HG03060 (cell line): Measurements from ENCODE around the gene TMEM151B.

ENCODE experiments used
- ATAC-seq: cut with Tn5 transposase; IDR thresholded peaks from one replicate; pipeline ENCODE4 v1.9.1; 2021; ENCODE audit warnings: low read depth, moderate number of reproducible peaks; ENCODE audit not compliant: unreplicated experiment

The TMEM151B gene

GRCh38 chr6:44275749-44276648, 5.7 kb downstream of the TMEM151B start:
- no peak for ATAC-seq

GRCh38 chr6:44276667-44277640, 6.7 kb downstream of the TMEM151B start:
- ATAC-seq, result no peak

- no peak for ATAC-seq
Measured at GRCh38 chr6:44277763-44278162, 7.5 kb downstream of the TMEM151B start.

GRCh38 chr6:44278315-44278714, 8.1 kb downstream of the TMEM151B start:
- no peak for ATAC-seq

- ATAC-seq, result no peak
Measured at GRCh38 chr6:44278774-44279697, 8.8 kb downstream of the TMEM151B start.

GRCh38 chr6:44284121-44284520, 13.9 kb downstream of the TMEM151B start:
- ATAC-seq, result no peak

GRCh38 chr6:44284867-44285266, 14.6 kb downstream of the TMEM151B start:
- ATAC-seq, result no peak

- ATAC-seq, result no peak
Measured at GRCh38 chr6:44285552-44286284, 15.5 kb downstream of the TMEM151B start.

- ATAC-seq, result no peak
Measured at GRCh38 chr6:44286285-44286565, 16.0 kb downstream of the TMEM151B start.

GRCh38 chr6:44286747-44287146, 16.5 kb downstream of the TMEM151B start:
- ATAC-seq, result no peak

GRCh38 chr6:44289726-44290260, 19.5 kb downstream of the TMEM151B start:
- no peak for ATAC-seq

GRCh38 chr6:44291841-44292240, 21.6 kb downstream of the TMEM151B start:
- ATAC-seq, result no peak

- ATAC-seq, result no peak
Measured at GRCh38 chr6:44292661-44293365, 22.6 kb downstream of the TMEM151B start.

GRCh38 chr6:44294832-44295791, 24.9 kb downstream of the TMEM151B start:
- no peak for ATAC-seq

- no peak for ATAC-seq
Measured at GRCh38 chr6:44297063-44298038, 27.1 kb downstream of the TMEM151B start.

GRCh38 chr6:44298055-44298803, 28.0 kb downstream of the TMEM151B start:
- ATAC-seq, result no peak
